IMR-90 (cell line): ENCODE measurements around the gene MLLT1. TPM values are rescaled to one million over a fixed set of nuclear protein-coding genes. Genes with fewer than 3 reads are reported as not detected.

Experiments
- ATAC-seq: fragments of 200-7000 bp; cut with Tn5 transposase; 2 replicates; pipeline ENCODE4 v1.9.1; 2020; ENCODE audit warnings: low read depth, mild to moderate bottlenecking, moderate library complexity
- BruUV-seq: library from RNA; stranded (reverse); fragments of 400-500 nt; replicated peaks from 2 replicates; lab custom pipeline; 2021; lab: Mats Ljungman, UMichigan
- CTCF ChIA-PET: fragments of 300-600 bp; formaldehyde crosslinking; extraction: SDS; loops from one replicate; lab custom pipeline; 2021; ENCODE audit warnings: antibody characterized with exemption; lab: Yijun Ruan, JAX
- POLR2A ChIA-PET: fragments of 300-600 bp; sonication (Branson Sonifier 250); formaldehyde crosslinking; loops from one replicate; lab custom pipeline; 2022; ENCODE audit warnings: antibody characterized with exemption; ENCODE audit not compliant: unreplicated experiment; lab: Charles Lee
- DNase-seq: peaks from one replicate; pipeline ENCODE4 v3.0.0; 2013
- H2AFZ ChIP-seq: replicated peaks from 2 replicates; pipeline ENCODE3; 2013; ENCODE audit warnings: low read length, mild to moderate bottlenecking; ENCODE audit not compliant: poor library complexity
- H2AK5ac ChIP-seq: 2 replicates; pipeline ENCODE4 v1.6.1; 2013; ENCODE audit warnings: low read depth, low read length, inconsistent platforms
- H2AK9ac ChIP-seq: replicated peaks from 2 replicates; pipeline ENCODE3; 2013; ENCODE audit warnings: mild to moderate bottlenecking, low read depth, low read length, moderate library complexity; ENCODE audit not compliant: poor library complexity
- H2BK120ac ChIP-seq: 2 replicates; pipeline ENCODE4 v1.6.1; 2013; ENCODE audit warnings: low read depth, low read length, inconsistent platforms
- H2BK15ac ChIP-seq: 3 replicates; pipeline ENCODE4 v1.6.1; 2013; ENCODE audit warnings: low read depth, low read length, inconsistent platforms
- H2BK20ac ChIP-seq: 2 replicates; pipeline ENCODE4 v1.6.1; 2013; ENCODE audit warnings: low read depth, mild to moderate bottlenecking, inconsistent platforms, low read length, moderate library complexity
- H2BK5ac ChIP-seq: 2 replicates; pipeline ENCODE4 v1.6.1; 2013; ENCODE audit warnings: mild to moderate bottlenecking, low read depth, low read length, inconsistent platforms; ENCODE audit not compliant: poor library complexity, severe bottlenecking
- H3K14ac ChIP-seq: replicated peaks from 2 replicates; pipeline ENCODE4 v1.6.1; 2013; ENCODE audit warnings: low read depth, low read length, inconsistent platforms
- H3K18ac ChIP-seq: 2 replicates; pipeline ENCODE4 v1.6.1; 2013; ENCODE audit warnings: low read depth, low read length, control low read depth
- H3K23ac ChIP-seq: 2 replicates; pipeline ENCODE4 v1.6.1; 2013; ENCODE audit warnings: low read depth, low read length, inconsistent platforms
- H3K27ac ChIP-seq: 2 replicates; pipeline ENCODE4 v1.5.1; 2013; ENCODE audit warnings: mild to moderate bottlenecking, control low read depth, low read length; ENCODE audit not compliant: insufficient read depth
- H3K27me3 ChIP-seq: 2 replicates; pipeline ENCODE4 v1.6.1; 2013; ENCODE audit warnings: low read length; ENCODE audit not compliant: control insufficient read depth, insufficient read depth
- H3K36me3 ChIP-seq: 2 replicates; pipeline ENCODE4 v1.6.1; 2013; ENCODE audit warnings: low read length, mixed read lengths; ENCODE audit not compliant: control insufficient read depth, insufficient read depth
- H3K4ac ChIP-seq: 2 replicates; pipeline ENCODE4 v1.6.1; 2013; ENCODE audit warnings: low read depth, low read length, inconsistent platforms
- H3K4me1 ChIP-seq: 2 replicates; pipeline ENCODE4 v1.6.1; 2013; ENCODE audit warnings: low read length, mixed read lengths; ENCODE audit not compliant: control insufficient read depth, insufficient read depth
- H3K4me2 ChIP-seq: 2 replicates; pipeline ENCODE4 v1.6.1; 2013; ENCODE audit warnings: low read depth, mild to moderate bottlenecking, control low read depth, low read length, moderate library complexity
- H3K4me3 ChIP-seq: 2 replicates; pipeline ENCODE4 v1.5.1; 2013; ENCODE audit warnings: low read depth, mild to moderate bottlenecking, control low read depth, low read length, moderate library complexity; ENCODE audit not compliant: insufficient read depth
- H3K56ac ChIP-seq: 2 replicates; pipeline ENCODE4 v1.6.1; 2013; ENCODE audit warnings: low read length, inconsistent platforms; ENCODE audit not compliant: insufficient read depth; ENCODE audit errors: extremely low read depth
- H3K79me1 ChIP-seq, 2 experiments: 2 replicates each; pipeline ENCODE4 v1.6.1; 2013; ENCODE audit warnings: low read length in 2 of 2, inconsistent platforms in 1 of 2, low read depth in 1 of 2
- H3K9ac ChIP-seq: 2 replicates; pipeline ENCODE4 v1.6.1; 2013; ENCODE audit warnings: low read depth, low read length, control low read depth
- H3K9me1 ChIP-seq: 2 replicates; pipeline ENCODE4 v1.6.1; 2013; ENCODE audit warnings: low read length, inconsistent platforms; ENCODE audit not compliant: insufficient read depth
- H3K9me3 ChIP-seq: 2 replicates; pipeline ENCODE4 v1.6.1; 2013; ENCODE audit warnings: low read length; ENCODE audit not compliant: control insufficient read depth, insufficient read depth
- H4K20me1 ChIP-seq: 2 replicates; pipeline ENCODE4 v1.6.1; 2013; ENCODE audit warnings: low read length, inconsistent platforms; ENCODE audit not compliant: insufficient read depth
- H4K5ac ChIP-seq: 2 replicates; pipeline ENCODE4 v1.6.1; 2013; ENCODE audit warnings: mild to moderate bottlenecking, low read depth, low read length, control low read depth
- H4K8ac ChIP-seq, 2 experiments: 2 replicates each; pipeline ENCODE4 v1.6.1; 2013; ENCODE audit warnings: low read depth in 2 of 2, low read length in 2 of 2, control low read depth in 1 of 2, inconsistent platforms in 1 of 2
- H4K91ac ChIP-seq: 2 replicates; pipeline ENCODE4 v1.6.1; 2013; ENCODE audit warnings: low read depth, low read length, inconsistent platforms; ENCODE audit not compliant: insufficient read depth
- MAZ ChIP-seq: IDR thresholded peaks from 2 replicates; pipeline ENCODE4 v1.6.1; 2012; ENCODE audit warnings: low read depth, mild to moderate bottlenecking, low read length, improper control_type of control experiment, moderate library complexity, borderline replicate concordance
- WGBS, 2 experiments: methylation state at CpG; one replicate each; pipeline versions ENCODE4 v1.1.5 to v1.1.7; 2013; ENCODE audit warnings: missing lambda C conversion rate in 2 of 2; ENCODE audit not compliant: insufficient read length in 1 of 2; ENCODE audit errors: extremely low coverage in 2 of 2; 5-methylcytosine and 5-hydroxymethylcytosine counted together
- dilution Hi-C: fragments of 300-500 bp; cut with HindIII; formaldehyde crosslinking; loops from one replicate; pipeline ENCODE4 v1.14.3; 2018; ENCODE audit warnings: low sequenced_read_pairs; ENCODE audit not compliant: unreplicated experiment
- in situ Hi-C: fragments of 300-500 bp; cut with MboI; formaldehyde crosslinking; loops from 3 replicates; pipeline ENCODE4 v1.14.3; 2019; ENCODE audit warnings: low sequenced_read_pairs, inconsistent platforms, mixed read lengths
- intact Hi-C: fragments of 100-400 bp; cut with micrococcal nuclease; formaldehyde crosslinking; loops from 2 replicates; pipeline ENCODE4 v1.10.0; 2022
- polyA plus RNA-seq, 3 experiments: library from polyadenylated mRNA; depleted of rRNA; stranded (reverse); fragments of >200 nt; gene quantifications; 2 replicates each; pipeline ENCODE4 v1.2.3, GENCODE V29; 2012; ENCODE audit warnings: low replicate concordance in 1 of 3
- total RNA-seq: library from RNA; depleted of rRNA; stranded (reverse); fragments of >200 nt; gene quantifications from 2 replicates; pipeline ENCODE4 v1.2.3, GENCODE V29; 2012

Gene MLLT1
- total and polyA plus RNA-seq, 2 of the 4 experiments (the other 2 are of a cell fraction) = 1.3 to 30.6 TPM

GRCh38 chr19:6268382-6268771 is 11.4 kb downstream of the MLLT1 start:
- in situ Hi-C loops (no loop called here), dilution Hi-C loops (no loop called here), intact Hi-C loops (no loop called here)
- H2AK5ac ChIP-seq = no peak overlapping the region
- whole genome bisulfite sequencing, 2 experiments = no CpG with 5 or more reads among the region's 4 CpGs
- no peaks in the 10 kb centered on the region for H3K27me3 ChIP-seq
- peaks cover 32 to 92% of the 10 kb centered on the region in 2 experiments for H3K79me1 ChIP-seq
- no peak overlapping the region for H2AK9ac ChIP-seq
- H2AFZ ChIP-seq = no peak overlapping the region
- H3K9me1 ChIP-seq = peaks cover 34% of the 10 kb centered on the region
- H3K4me3 ChIP-seq = no peak overlapping the region
- no TSS peak for BruUV-seq
- TF ChIP-seq MAZ = no peak
- H4K5ac ChIP-seq = no peak overlapping the region
- H2BK20ac ChIP-seq = no peak overlapping the region
- H3K56ac ChIP-seq = no peak overlapping the region
- no peak overlapping the region for H2BK120ac ChIP-seq
- DNase-seq (no peak), ATAC-seq (no peak)
- H3K4me1 ChIP-seq = peaks cover 40% of the 10 kb centered on the region
- no peak overlapping the region for H4K91ac ChIP-seq
- H3K9ac ChIP-seq = no peak overlapping the region
- peaks cover 57% of the 10 kb centered on the region for H4K20me1 ChIP-seq
- H4K8ac ChIP-seq = no peak overlapping the region
- H2BK15ac ChIP-seq = no peak overlapping the region
- H3K18ac ChIP-seq = no peak overlapping the region
- CTCF ChIA-PET = no interaction called here
- no peak overlapping the region for H3K14ac ChIP-seq
- no peak overlapping the region for H2BK5ac ChIP-seq
- H3K4me2 ChIP-seq = no peak overlapping the region
- no peak overlapping the region for H3K23ac ChIP-seq
- H3K4ac ChIP-seq = no peak overlapping the region
- H3K9me3 ChIP-seq = no peaks in the 10 kb centered on the region
- POLR2A ChIA-PET = no interaction called here
- no peak overlapping the region for H3K27ac ChIP-seq
- peaks cover 36% of the 10 kb centered on the region for H3K36me3 ChIP-seq
